SK-N-SH (cell line): ENCODE data around the gene CEP70. TPM values are rescaled to one million over a fixed set of nuclear protein-coding genes. Genes with fewer than 3 reads are reported as not detected.

Experiments used
- CTCF ChIA-PET: fragments of 300-600, 350-600 bp; formaldehyde crosslinking; extraction: SDS; loops from one replicate; lab custom pipeline; 2021; lab: Yijun Ruan, JAX
- POLR2A ChIA-PET: fragments of 350-600 bp; sonication (Branson Sonifier 250); formaldehyde crosslinking; extraction: SDS; loops from one replicate; lab custom pipeline; 2020; ENCODE audit warnings: antibody characterized with exemption, inconsistent platforms; lab: Yijun Ruan, JAX
- DNase-seq: peaks from one replicate; pipeline ENCODE4 v3.0.0; 2012
- H2AFZ ChIP-seq: fragments of 200-600 bp; sonication (generic); 2 replicates; pipeline ENCODE4 v1.8.1; 2016; ENCODE audit warnings: antibody characterized with exemption, mild to moderate bottlenecking, low read depth
- H3F3A ChIP-seq: fragments of 200-600 bp; sonication (generic); replicated peaks from 2 replicates; pipeline ENCODE3; 2016; ENCODE audit warnings: antibody characterized with exemption, mild to moderate bottlenecking; ENCODE audit not compliant: insufficient read depth
- H3K27ac ChIP-seq, 2 experiments: fragments of 200-500 bp in 1 of 2; fragments of 200-600 bp in 1 of 2; sonication (Bioruptor generic) in 1 of 2; sonication (generic), shearing (Covaris generic) in 1 of 2; 2 replicates each; pipeline versions ENCODE4 v1.5.1 to v1.6.1; 2014 to 2016; ENCODE audit warnings: low read depth in 2 of 2, inconsistent platforms in 1 of 2, low read length in 1 of 2, mild to moderate bottlenecking in 1 of 2, mixed read lengths in 1 of 2
- H3K27me3 ChIP-seq: fragments of 200-600 bp; sonication (generic), shearing (Covaris generic); 2 replicates; pipeline ENCODE4 v1.6.1; 2016; ENCODE audit warnings: mixed run types; ENCODE audit not compliant: insufficient read depth
- H3K36me3 ChIP-seq, 2 experiments: fragments of 200-500 bp in 1 of 2; fragments of 200-600 bp in 1 of 2; sonication (Bioruptor generic) in 1 of 2; sonication (generic) in 1 of 2; replicated peaks in 1 of 2; 2 replicates each; pipeline versions ENCODE3 to v1.5.1; 2014 to 2016; ENCODE audit warnings: low read length in 1 of 2, mild to moderate bottlenecking in 1 of 2; ENCODE audit not compliant: insufficient read depth in 2 of 2, control insufficient read depth in 1 of 2
- H3K4me1 ChIP-seq, 2 experiments: fragments of 200-500 bp in 1 of 2; fragments of 200-600 bp in 1 of 2; sonication (Bioruptor generic) in 1 of 2; sonication (generic), shearing (Covaris generic) in 1 of 2; 2 replicates each; pipeline versions ENCODE4 v1.5.1 to v1.6.1; 2014 to 2016; ENCODE audit warnings: low read depth in 1 of 2, low read length in 1 of 2, mixed run types in 1 of 2; ENCODE audit not compliant: insufficient read depth in 2 of 2, control insufficient read depth in 1 of 2
- H3K4me2 ChIP-seq: fragments of 200-600 bp; sonication (generic), shearing (Covaris generic); 2 replicates; pipeline ENCODE4 v1.6.1; 2017; ENCODE audit warnings: mixed run types
- H3K4me3 ChIP-seq, 2 experiments: fragments of 200-500 bp in 1 of 2; fragments of 200-600 bp in 1 of 2; sonication (Bioruptor generic) in 1 of 2; sonication (generic), shearing (Covaris generic) in 1 of 2; 2 replicates each; pipeline versions ENCODE4 v1.5.1 to v1.8.1; 2014 to 2016; ENCODE audit warnings: low read depth in 2 of 2, inconsistent platforms in 1 of 2, low read length in 1 of 2, mild to moderate bottlenecking in 1 of 2, mixed read lengths in 1 of 2, moderate library complexity in 1 of 2
- H3K79me2 ChIP-seq: fragments of 200-600 bp; sonication (generic); 2 replicates; pipeline ENCODE4 v1.8.1; 2017; ENCODE audit warnings: mild to moderate bottlenecking; ENCODE audit not compliant: insufficient read depth
- H3K9ac ChIP-seq: fragments of 200-600 bp; sonication (generic); 2 replicates; pipeline ENCODE4 v1.6.1; 2017; ENCODE audit warnings: mixed run types
- H3K9me2 ChIP-seq: fragments of 200-600 bp; sonication (generic); 2 replicates; pipeline ENCODE4 v1.6.1; 2017; ENCODE audit warnings: mixed run types
- H3K9me3 ChIP-seq: fragments of 200-600 bp; sonication (generic); 2 replicates; pipeline ENCODE4 v1.6.1; 2017; ENCODE audit warnings: mixed run types, mild to moderate bottlenecking, moderate library complexity
- H4K20me1 ChIP-seq: fragments of 200-600 bp; sonication (generic); 2 replicates; pipeline ENCODE4 v1.6.1; 2017; ENCODE audit warnings: mild to moderate bottlenecking, mixed run types; ENCODE audit not compliant: insufficient read depth
- CHD2 ChIP-seq: fragments of 150-350 bp; IDR thresholded peaks from 2 replicates; pipeline ENCODE4 v1.6.1; 2018; ENCODE audit warnings: low read length; ENCODE audit not compliant: partially characterized antibody
- ELF1 ChIP-seq: IDR thresholded peaks from 2 replicates; pipeline ENCODE4 v1.4.0; 2012
- EZH2phosphoT487 ChIP-seq: fragments of 200-600 bp; sonication (generic); IDR thresholded peaks from 2 replicates; pipeline ENCODE4 v1.6.1; 2017; ENCODE audit warnings: low read depth, mixed run types, mild to moderate bottlenecking, antibody characterized with exemption, moderate library complexity, borderline replicate concordance
- FOXJ3 ChIP-seq: sonication (generic); formaldehyde crosslinking; IDR thresholded peaks from 2 replicates; pipeline ENCODE4 v1.5.1; 2020; ENCODE audit warnings: mild to moderate bottlenecking, missing genetic modification reagents
- FOXM1 ChIP-seq: IDR thresholded peaks from 2 replicates; pipeline ENCODE4 v1.4.0; 2012; ENCODE audit warnings: low read depth, mild to moderate bottlenecking
- GATA2 ChIP-seq: sonication (generic); formaldehyde crosslinking; IDR thresholded peaks from 2 replicates; pipeline ENCODE4 v1.5.0; 2020; ENCODE audit warnings: mild to moderate bottlenecking, missing genetic modification reagents
- MEF2A ChIP-seq: IDR thresholded peaks from 2 replicates; pipeline ENCODE4 v1.4.0; 2012; ENCODE audit warnings: low read depth, borderline replicate concordance
- NFIC ChIP-seq: IDR thresholded peaks from 2 replicates; pipeline ENCODE4 v1.4.0; 2012; ENCODE audit warnings: borderline replicate concordance
- RAD21 ChIP-seq: IDR thresholded peaks from 2 replicates; pipeline ENCODE4 v1.6.1; 2012; ENCODE audit warnings: mild to moderate bottlenecking, low read length
- RCOR1 ChIP-seq: fragments of 150-350 bp; IDR thresholded peaks from 2 replicates; pipeline ENCODE4 v1.6.1; 2017; ENCODE audit warnings: antibody characterized with exemption, low read length
- RFX5 ChIP-seq: IDR thresholded peaks from 2 replicates; pipeline ENCODE4 v1.6.1; 2012; ENCODE audit warnings: mild to moderate bottlenecking, improper control_type of control experiment, low read length
- RXRA ChIP-seq: IDR thresholded peaks from 2 replicates; pipeline ENCODE4 v1.4.0; 2012; ENCODE audit warnings: low read depth, mild to moderate bottlenecking, borderline replicate concordance
- SIN3A ChIP-seq: IDR thresholded peaks from 2 replicates; pipeline ENCODE4 v1.6.1; 2012; ENCODE audit warnings: low read depth, mild to moderate bottlenecking, low read length, moderate library complexity, borderline replicate concordance
- TAF1 ChIP-seq: IDR thresholded peaks from 2 replicates; pipeline ENCODE4 v1.6.1; 2012; ENCODE audit warnings: low read depth, mild to moderate bottlenecking, low read length, moderate library complexity, borderline replicate concordance
- TCF12 ChIP-seq: IDR thresholded peaks from 2 replicates; pipeline ENCODE4 v1.4.0; 2012
- TEAD4 ChIP-seq: IDR thresholded peaks from 2 replicates; pipeline ENCODE4 v1.4.0; 2012; ENCODE audit warnings: mild to moderate bottlenecking, borderline replicate concordance; ENCODE audit not compliant: insufficient read depth
- USF1 ChIP-seq: IDR thresholded peaks from 2 replicates; pipeline ENCODE4 v1.4.0; 2012; ENCODE audit warnings: low read depth, borderline replicate concordance
- YY1 ChIP-seq: IDR thresholded peaks from 2 replicates; pipeline ENCODE4 v1.4.0; 2012; ENCODE audit warnings: low read depth, mild to moderate bottlenecking
- ZBTB33 ChIP-seq: IDR thresholded peaks from 2 replicates; pipeline ENCODE4 v1.4.0; 2012; ENCODE audit warnings: low read depth, borderline replicate concordance
- WGBS: methylation state at CpG from one replicate; pipeline ENCODE4 v1.1.6; 2017; ENCODE audit warnings: low lambda C conversion rate; 5-methylcytosine and 5-hydroxymethylcytosine counted together
- polyA plus RNA-seq, 3 experiments: library from polyadenylated mRNA; depleted of rRNA; stranded (reverse); fragments of >200 nt; gene quantifications; 2 replicates each; pipeline ENCODE4 v1.2.3, GENCODE V29; 2012

The CEP70 gene
- polyA plus RNA-seq, 1 of the 3 experiments (the other 2 are of a cell fraction): 3.7 TPM

GRCh38 chr3:138547342-138547975 is 46.6 kb downstream of the CEP70 start:
- Histone ChIP-seq H2AFZ (no peak overlapping the region), H3K79me2 (no peaks in the 10 kb centered on the region), H3K4me1 (no peaks in the 10 kb centered on the region), H3K9ac (no peak overlapping the region), H3K4me2 (no peak overlapping the region), H3K27me3 (no peaks in the 10 kb centered on the region), H3K9me2 (no peaks in the 10 kb centered on the region), H3K4me3 (no peak overlapping the region; a peak in 1 of 4 replicates), H3F3A (no peaks in the 10 kb centered on the region), H3K27ac (no peak overlapping the region), H3K9me3 (peaks cover 21% of the 10 kb centered on the region; the same call in 1 of the 2 replicates), H4K20me1 (no peaks in the 10 kb centered on the region), H3K36me3 (peaks cover 0 to 30% of the 10 kb centered on the region in 2 experiments)
- WGBS: 87% methylated on average over 2 of the region's 2 CpGs
- POLR2A ChIA-PET: no interaction called here
- DNase-seq: no peak
- CTCF ChIA-PET: no interaction called here
- TF ChIP-seq USF1 (no peak), ELF1 (no peak), FOXM1 (no peak), TAF1 (no peak), CHD2 (no peak), RXRA (no peak), GATA2 (CRISPR knock-in tag) (no peak), RCOR1 (no peak), TEAD4 (no peak)

- ChIA-PET CTCF (no interaction called here), POLR2A (no interaction called here)
- DNase-seq: no peak
Measured at GRCh38 chr3:138544546-138544945, 49.5 kb downstream of the CEP70 start.

More at GRCh38 chr3:138544546-138544945, 49.5 kb downstream of the CEP70 start:
- Histone ChIP-seq H3F3A (no peaks in the 10 kb centered on the region), H3K9me2 (no peaks in the 10 kb centered on the region), H3K36me3 (peaks cover 0 to 44% of the 10 kb centered on the region in 2 experiments), H3K4me2 (no peak overlapping the region), H3K4me3 (no peak overlapping the region), H2AFZ (no peak overlapping the region), H3K27ac (no peak overlapping the region), H3K9me3 (peaks cover 21% of the 10 kb centered on the region; the same call in 1 of the 2 replicates), H3K27me3 (no peaks in the 10 kb centered on the region), H3K79me2 (no peaks in the 10 kb centered on the region), H3K9ac (no peak overlapping the region), H4K20me1 (no peaks in the 10 kb centered on the region), H3K4me1 (no peaks in the 10 kb centered on the region)
- WGBS: 54% methylated on average over 1 of the region's 1 CpG
- TF ChIP-seq YY1 (no peak), RAD21 (no peak), MEF2A (no peak), TCF12 (no peak), RFX5 (no peak), FOXJ3 (CRISPR knock-in tag) (no peak), EZH2phosphoT487 (no peak), SIN3A (no peak), TEAD4 (no peak), FOXM1 (no peak), NFIC (no peak), GATA2 (CRISPR knock-in tag) (no peak), ZBTB33 (no peak)
